ENCODE data around the gene ATP13A3.
"Not testable (repeated sequence)": the region's sequence is repeated elsewhere in the genome, so short reads cannot be mapped to it uniquely, and the experiment has no call there.

The ATP13A3 gene

GRCh38 chr3:194500198-194500597, 13.4 kb upstream of the ATP13A3 start:
- DNase-seq (ENCODE audit: low read depth in 1 of 2, low spot score in 1 of 2): no peak

- DNase-seq (ENCODE audit: low read depth in 1 of 2, low spot score in 1 of 2): not testable (repeated sequence)
Measured at GRCh38 chr3:194499516-194499915, 12.7 kb upstream of the ATP13A3 start.

- DNase-seq (ENCODE audit: low read depth in 1 of 2, low spot score in 1 of 2): no peak
Measured at GRCh38 chr3:194497799-194498575, 11.2 kb upstream of the ATP13A3 start.

GRCh38 chr3:194496217-194496919, 9.6 kb upstream of the ATP13A3 start:
- DNase-seq (ENCODE audit: low read depth in 1 of 2, low spot score in 1 of 2): no peak

- DNase-seq (ENCODE audit: low read depth in 1 of 2, low spot score in 1 of 2): no peak
Measured at GRCh38 chr3:194494951-194495374, 8.2 kb upstream of the ATP13A3 start.

GRCh38 chr3:194493995-194494927, 7.5 kb upstream of the ATP13A3 start:
- not testable (repeated sequence) for DNase-seq (ENCODE audit: low read depth in 1 of 2, low spot score in 1 of 2)

- DNase-seq (ENCODE audit: low read depth in 1 of 2, low spot score in 1 of 2): no peak
Measured at GRCh38 chr3:194492001-194492400, 5.2 kb upstream of the ATP13A3 start.

GRCh38 chr3:194489736-194490612, 3.2 kb upstream of the ATP13A3 start:
- peak in 1 of 2 donors; percentile 25 for DNase-seq (ENCODE audit: low read depth in 1 of 2, low spot score in 1 of 2)

- no peak for DNase-seq (ENCODE audit: low read depth in 1 of 2, low spot score in 1 of 2)
Measured at GRCh38 chr3:194488055-194488742, 1.4 kb upstream of the ATP13A3 start.

GRCh38 chr3:194487289-194488054, 670 bp upstream of the ATP13A3 start:
- no peak for DNase-seq (ENCODE audit: low read depth in 1 of 2, low spot score in 1 of 2)

GRCh38 chr3:194485881-194486539, 792 bp downstream of the ATP13A3 start:
- DNase-seq (ENCODE audit: low read depth in 1 of 2, low spot score in 1 of 2): peak; percentile 39 to 49

GRCh38 chr3:194485468-194485880, 1.3 kb downstream of the ATP13A3 start:
- no peak for DNase-seq (ENCODE audit: low read depth in 1 of 2, low spot score in 1 of 2)

- no peak for DNase-seq (ENCODE audit: low read depth in 1 of 2, low spot score in 1 of 2)
Measured at GRCh38 chr3:194484614-194485013, 2.2 kb downstream of the ATP13A3 start.

- no peak for DNase-seq (ENCODE audit: low read depth in 1 of 2, low spot score in 1 of 2)
Measured at GRCh38 chr3:194483850-194484249, 3.0 kb downstream of the ATP13A3 start.

- DNase-seq (ENCODE audit: low read depth in 1 of 2, low spot score in 1 of 2): not testable (repeated sequence)
Measured at GRCh38 chr3:194482830-194483229, 4.0 kb downstream of the ATP13A3 start.

- no peak for DNase-seq (ENCODE audit: low read depth in 1 of 2, low spot score in 1 of 2)
Measured at GRCh38 chr3:194482196-194482593, 4.6 kb downstream of the ATP13A3 start.

- DNase-seq (ENCODE audit: low read depth in 1 of 2, low spot score in 1 of 2): no peak
Measured at GRCh38 chr3:194481525-194482195, 5.1 kb downstream of the ATP13A3 start.

GRCh38 chr3:194481103-194481502, 5.7 kb downstream of the ATP13A3 start:
- DNase-seq (ENCODE audit: low read depth in 1 of 2, low spot score in 1 of 2): no peak

All from activated CD4-positive, alpha-beta T cell treated with anti-CD3 and anti-CD28 coated beads, Interleukin-2, amount 50 U/mL, for 24 hours (primary cell).